HG03159 (cell line): ENCODE measurements around the gene OVOL1.
"Not testable (repeated sequence)": the region's sequence is repeated elsewhere in the genome, so short reads cannot be mapped to it uniquely, and the experiment has no call there.

Source experiments
- ATAC-seq: cut with Tn5 transposase; IDR thresholded peaks from one replicate; pipeline ENCODE4 v1.9.1; 2021; ENCODE audit warnings: mild to moderate bottlenecking, moderate library complexity; ENCODE audit not compliant: unreplicated experiment

Gene OVOL1

DNA sequence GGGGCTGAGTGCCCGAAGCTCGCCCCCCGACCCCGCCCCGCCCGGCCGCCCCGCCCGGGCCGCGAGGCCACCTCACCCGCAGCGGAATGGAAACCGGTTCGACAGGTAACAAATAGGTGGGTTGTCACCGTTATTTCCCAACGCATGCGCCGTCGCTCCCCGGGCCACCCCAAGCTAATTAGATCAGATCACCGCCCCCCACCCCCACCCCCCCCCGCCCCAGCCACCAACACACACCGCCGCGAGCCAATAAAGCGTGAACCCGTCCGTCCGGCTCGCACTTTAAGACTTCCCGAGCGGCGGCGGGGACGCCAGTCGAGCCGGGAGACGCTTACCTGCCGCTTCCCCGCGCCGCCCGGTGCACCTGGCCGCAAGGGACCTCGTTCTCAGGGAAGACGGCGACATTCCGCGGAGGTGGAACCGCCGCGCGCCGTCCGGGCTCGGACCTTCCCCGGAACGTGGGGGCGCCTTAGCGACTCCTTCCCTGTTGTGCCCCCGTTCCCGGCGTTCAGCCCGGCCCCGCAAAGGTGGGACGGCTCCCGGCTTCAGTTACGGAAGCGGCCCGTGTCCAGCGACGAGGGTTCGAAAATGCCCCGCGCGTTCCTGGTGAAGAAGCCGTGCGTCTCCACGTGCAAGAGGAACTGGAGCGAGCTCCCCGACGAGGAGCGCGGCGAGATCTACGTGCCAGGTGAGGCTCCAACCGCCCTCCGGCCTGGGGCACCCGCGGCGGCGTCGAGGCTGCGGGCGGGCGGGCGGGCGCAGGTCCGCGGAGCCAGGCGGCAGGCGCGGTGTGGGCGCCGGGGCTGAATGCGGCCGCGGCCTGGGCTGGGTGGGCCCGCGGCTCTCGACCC lies at the start of gene OVOL1:
Gene OVOL1, plus strand, starts transcription at position 278 of the 851 bp plus-strand sequence. Its CDS starts 311 bp downstream, at position 589.
- no peak for ATAC-seq

GRCh38 chr11:65739022-65739421 lies 47.8 kb upstream of the OVOL1 start:
- ATAC-seq, result no peak

GRCh38 chr11:65741185-65741584 lies 45.7 kb upstream of the OVOL1 start:
- ATAC-seq, result no peak

DNA sequence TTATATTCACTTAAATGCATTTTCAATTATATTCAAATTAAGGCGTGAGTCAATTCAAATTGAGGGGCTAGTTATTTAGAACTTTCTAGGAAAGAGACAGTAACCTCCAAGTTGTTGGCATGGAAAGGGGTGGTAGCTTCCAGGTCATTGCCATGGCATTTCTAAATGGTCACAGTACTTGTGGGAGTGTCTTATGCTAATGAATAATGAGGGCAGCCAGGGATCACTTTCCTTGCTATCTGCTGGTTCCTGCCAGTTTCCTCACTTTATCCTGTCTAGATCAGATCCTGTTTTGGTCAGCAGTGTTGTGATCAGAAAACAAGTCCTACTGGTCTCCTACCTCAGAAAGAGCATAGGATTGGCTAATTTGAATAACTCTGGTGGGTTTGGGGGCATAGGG lies 44.5 kb upstream of the OVOL1 start:
- no peak for ATAC-seq

GRCh38 chr11:65743681-65744025 lies 43.2 kb upstream of the OVOL1 start:
- ATAC-seq, result no peak

DNA sequence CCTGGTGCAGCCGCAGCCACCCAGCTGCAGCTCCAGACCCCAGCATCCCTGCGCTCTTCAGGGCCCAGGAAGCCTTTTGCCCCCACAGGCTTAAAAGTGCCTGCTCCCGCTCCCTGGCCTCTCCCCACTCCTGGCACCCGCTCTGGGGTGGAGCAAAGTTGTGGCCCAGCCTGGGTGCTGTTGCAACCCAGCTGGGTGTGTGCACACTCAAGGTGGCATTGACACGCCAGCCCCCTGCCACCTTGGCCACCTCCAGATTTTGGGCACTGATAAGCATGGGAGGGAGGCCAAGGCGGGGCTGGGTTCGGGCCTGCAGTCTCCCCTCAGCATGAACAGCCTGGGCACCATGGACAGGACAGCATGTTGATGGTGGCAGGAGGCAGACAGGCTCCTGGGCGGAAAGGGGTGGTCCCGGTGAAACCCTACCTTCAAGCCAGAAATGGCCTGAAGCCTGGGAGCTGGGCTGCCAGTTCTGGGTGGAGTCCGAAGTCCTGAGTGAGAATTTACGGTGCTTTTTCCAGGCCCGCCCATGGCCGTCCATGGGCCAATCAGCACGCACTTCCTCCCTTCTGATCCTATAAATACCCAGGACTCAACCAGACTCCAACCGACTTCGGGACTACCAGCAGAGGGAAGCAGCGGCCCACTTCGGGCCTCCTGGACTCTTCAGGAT lies 42.7 kb upstream of the OVOL1 start:
- ATAC-seq, result no peak

DNA sequence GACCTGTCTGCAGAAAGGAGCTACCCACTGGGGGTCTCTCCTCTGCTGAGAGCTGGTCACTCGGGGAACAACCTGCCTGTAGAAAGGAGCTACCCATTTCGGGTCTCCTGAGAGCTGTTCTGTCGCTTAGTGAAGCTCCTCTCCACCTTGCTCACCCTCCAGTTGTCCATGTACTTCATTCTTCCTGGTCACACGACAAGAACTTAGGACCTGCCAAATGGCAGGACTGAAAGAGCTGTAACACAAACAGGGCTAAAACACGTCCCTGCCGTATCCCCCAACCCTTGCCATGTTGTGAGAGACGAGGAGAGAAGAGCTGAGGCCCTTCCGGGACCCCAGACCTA lies 42.2 kb upstream of the OVOL1 start:
- ATAC-seq, result no peak

GRCh38 chr11:65745049-65745448 lies 41.8 kb upstream of the OVOL1 start:
- no peak for ATAC-seq

DNA sequence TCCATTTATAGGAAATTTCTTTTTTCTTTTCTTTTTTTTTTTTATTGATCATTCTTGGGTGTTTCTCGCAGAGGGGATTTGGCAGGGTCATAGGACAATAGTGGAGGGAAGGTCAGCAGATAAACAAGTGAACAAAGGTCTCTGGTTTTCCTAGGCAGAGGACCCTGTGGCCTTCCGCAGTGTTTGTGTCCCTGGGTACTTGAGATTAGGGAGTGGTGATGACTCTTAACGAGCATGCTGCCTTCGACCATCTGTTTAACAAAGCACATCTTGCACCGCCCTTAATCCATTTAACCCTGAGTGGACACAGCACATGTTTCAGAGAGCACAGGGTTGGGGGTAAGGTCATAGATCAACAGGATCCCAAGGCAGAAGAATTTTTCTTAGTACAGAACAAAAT lies 24.7 kb upstream of the OVOL1 start:
- ATAC-seq, result not testable (repeated sequence)

DNA sequence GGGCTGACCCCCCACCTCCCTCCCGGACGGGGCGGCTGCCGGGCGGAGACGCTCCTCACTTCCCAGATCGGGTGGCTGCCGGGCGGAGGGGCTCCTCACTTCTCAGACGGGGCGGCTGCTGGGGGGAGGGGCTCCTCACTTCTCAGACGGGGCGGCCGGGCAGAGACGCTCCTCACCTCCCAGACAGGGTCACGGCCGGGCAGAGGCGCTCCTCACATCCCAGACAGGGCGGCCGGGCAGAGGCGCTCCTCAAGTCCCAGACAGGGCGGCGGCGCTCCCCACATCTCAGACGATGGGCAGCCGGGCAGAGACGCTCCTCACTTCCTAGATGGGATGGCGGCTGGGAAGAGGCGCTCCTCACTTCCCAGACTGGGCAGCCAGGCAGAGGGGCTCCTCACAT lies 24.0 kb upstream of the OVOL1 start:
- ATAC-seq, result not testable (repeated sequence)

DNA sequence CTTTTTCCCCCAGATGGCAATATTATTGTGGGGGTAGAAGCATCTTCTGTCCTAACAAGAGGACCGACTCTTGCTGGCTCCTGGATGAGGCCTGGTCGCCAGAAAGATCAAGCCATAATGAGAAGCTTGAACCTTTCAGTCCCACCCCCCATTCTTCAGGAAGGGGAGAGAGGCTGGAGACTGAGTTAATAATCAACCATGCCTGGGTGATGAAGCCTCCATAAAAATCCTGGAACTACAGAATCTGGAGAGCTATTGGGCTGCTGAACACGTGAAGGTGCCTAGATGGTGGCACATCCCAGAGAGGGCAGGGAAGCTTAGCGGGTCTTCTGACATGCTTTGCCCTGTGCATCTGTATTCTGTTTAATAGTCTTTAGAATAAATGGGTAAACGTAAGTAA lies 22.4 kb upstream of the OVOL1 start:
- no peak for ATAC-seq

DNA sequence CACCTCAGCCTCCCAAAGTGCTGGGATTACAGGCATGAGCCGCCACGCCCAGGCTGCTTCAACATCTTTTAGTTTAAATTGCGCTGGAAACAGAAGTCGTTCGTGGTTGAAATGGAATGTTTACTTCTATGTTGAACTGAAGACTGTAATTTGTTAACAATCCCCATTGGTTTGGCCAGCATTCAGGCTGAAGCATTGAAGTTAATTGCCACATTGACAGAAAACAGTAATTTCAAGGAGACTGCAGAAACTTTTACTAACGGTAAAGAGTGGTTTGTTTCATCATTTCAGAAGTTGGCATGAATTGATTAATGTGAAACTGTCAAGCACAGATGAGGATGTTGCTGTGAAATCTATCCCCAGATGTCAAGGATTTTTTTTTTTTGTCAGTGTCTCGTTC lies 20.3 kb upstream of the OVOL1 start:
- ATAC-seq, result no peak

DNA sequence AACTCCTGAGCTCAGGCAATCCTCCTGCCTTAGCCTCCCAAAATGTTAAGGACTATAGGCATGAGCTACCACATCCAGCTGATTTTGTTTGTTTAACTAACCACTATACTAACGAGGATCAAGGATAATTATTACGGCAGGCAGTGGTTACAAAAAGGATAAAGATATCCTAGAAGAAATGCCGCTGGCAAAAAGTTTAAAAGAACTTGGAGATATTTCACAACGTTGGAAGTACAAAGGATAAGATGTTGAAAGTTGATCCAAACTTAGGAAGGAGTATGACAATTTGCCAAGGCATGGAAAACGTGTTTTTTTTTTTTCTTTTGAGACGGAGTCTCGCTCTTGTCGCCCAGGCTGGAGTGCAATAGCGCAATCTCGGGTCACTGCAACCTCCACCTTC lies 19.5 kb upstream of the OVOL1 start:
- no peak for ATAC-seq

GRCh38 chr11:65767806-65768205 lies 19.1 kb upstream of the OVOL1 start:
- not testable (repeated sequence) for ATAC-seq

GRCh38 chr11:65770951-65771567 lies 15.8 kb upstream of the OVOL1 start:
- ATAC-seq, result no peak

DNA sequence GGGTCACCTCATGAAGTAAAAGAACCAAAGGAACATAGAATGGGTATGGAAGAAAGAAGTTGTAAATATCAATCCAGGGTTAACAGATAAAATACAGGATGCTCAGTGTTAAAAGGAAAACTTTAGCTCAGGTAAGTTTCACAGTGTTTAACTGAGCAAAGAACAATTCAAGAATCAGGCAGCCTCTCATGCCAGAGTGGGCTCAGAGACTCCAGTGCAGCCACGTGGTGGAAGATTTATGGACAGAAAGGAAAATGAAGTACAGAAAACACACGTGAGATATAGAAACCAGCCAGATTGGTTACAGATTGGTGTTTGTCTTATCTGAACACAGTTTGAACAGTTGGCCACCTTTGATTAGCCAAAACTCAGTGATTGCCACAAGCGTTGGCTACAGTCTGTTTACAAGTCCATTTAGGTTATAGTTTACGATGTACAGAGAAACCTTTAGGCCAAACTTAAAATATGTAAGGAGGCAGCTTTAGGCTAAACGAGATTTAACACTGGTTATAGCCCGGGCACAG lies 15.2 kb upstream of the OVOL1 start:
- no peak for ATAC-seq

- no peak for ATAC-seq
Observed at GRCh38 chr11:65773784-65774411, 13.0 kb upstream of the OVOL1 start.

- ATAC-seq, result no peak
Observed at GRCh38 chr11:65774525-65775306, 12.1 kb upstream of the OVOL1 start.

DNA sequence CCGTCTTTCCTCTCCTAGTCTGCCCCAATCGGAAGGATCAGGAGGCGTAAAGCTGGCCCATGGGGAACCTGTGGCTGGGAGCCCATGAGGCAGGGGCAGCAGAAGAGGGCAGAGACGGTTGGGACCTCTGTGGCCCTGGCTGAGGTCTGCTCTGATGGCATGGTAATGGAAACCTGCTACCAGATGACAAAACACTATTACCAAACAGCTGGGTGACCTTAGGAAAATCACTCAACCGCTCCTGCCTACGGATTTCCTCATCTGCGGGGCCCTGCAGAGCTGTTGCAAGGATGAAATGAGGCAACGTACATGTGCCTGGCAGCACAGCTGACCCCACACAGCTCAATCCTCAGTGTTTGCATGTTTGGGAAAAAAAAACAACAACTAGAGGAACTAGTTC lies 10.7 kb upstream of the OVOL1 start:
- ATAC-seq, result no peak

DNA sequence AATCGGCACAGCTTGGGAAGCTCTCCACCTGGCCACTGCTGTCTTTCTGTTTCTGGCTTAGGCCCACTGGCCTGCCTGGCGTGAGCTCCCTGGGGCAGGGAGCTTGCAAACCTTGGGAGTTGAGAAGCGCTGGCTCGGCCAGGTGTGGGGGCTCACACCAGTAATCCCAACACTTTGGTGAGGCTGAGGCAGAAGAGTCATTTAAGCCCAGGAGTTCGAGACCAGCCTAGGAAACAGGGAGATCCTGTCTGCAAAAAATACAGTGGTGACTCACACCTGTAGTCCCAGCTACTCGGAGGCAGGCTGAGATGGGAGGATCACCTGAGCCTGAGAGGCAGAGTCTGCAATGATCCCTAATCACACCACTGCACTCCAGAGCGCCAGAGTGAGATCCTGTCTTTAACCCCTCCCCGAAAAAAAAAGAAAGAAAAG lies 10.1 kb upstream of the OVOL1 start:
- ATAC-seq, result no peak

- ATAC-seq, result no peak
Observed at GRCh38 chr11:65777241-65777640, 9.6 kb upstream of the OVOL1 start.
